HCT116 (cell line): ENCODE measurements around the gene PLA2G15. TPM values are rescaled to one million over a fixed set of nuclear protein-coding genes. Genes with fewer than 3 reads are reported as not detected.

Experiments used
- ATAC-seq: fragments of 200-7000 bp; cut with Tn5 transposase; 2 replicates; pipeline ENCODE4 v1.9.1; 2020; ENCODE audit warnings: mild to moderate bottlenecking, moderate library complexity
- BruUV-seq: library from RNA; stranded (reverse); fragments of 400-500 nt; replicated peaks from 2 replicates; lab custom pipeline; 2021; lab: Mats Ljungman, UMichigan
- CTCF ChIA-PET: fragments of 300-600 bp; sonication (Branson Sonifier 250); formaldehyde crosslinking; loops from one replicate; lab custom pipeline; 2021; ENCODE audit warnings: antibody characterized with exemption; lab: Charles Lee
- POLR2A ChIA-PET: fragments of 300-600, 350-600 bp; sonication (Branson Sonifier 250); formaldehyde crosslinking; loops from one replicate; lab custom pipeline; 2021; ENCODE audit warnings: antibody characterized with exemption; lab: Charles Lee
- RAD21 ChIA-PET, 2 experiments: fragments of 300-600 bp; sonication (Branson Sonifier 250); formaldehyde crosslinking; loops; one replicate each; lab custom pipeline; 2023; ENCODE audit warnings: low total read pairs in 2 of 2; ENCODE audit not compliant: uncharacterized antibody in 2 of 2, unreplicated experiment in 2 of 2, low non-redundant PET in 1 of 2; lab: Charles Lee
- DNase-seq: peaks from one replicate; pipeline ENCODE4 v3.0.0-alpha.2; 2010; ENCODE audit warnings: low read depth, low spot score
- H2AFZ ChIP-seq: fragments of 200-600 bp; shearing (Covaris generic), sonication (generic); 2 replicates; pipeline ENCODE4 v1.6.1; 2017; ENCODE audit warnings: low read depth, mixed run types, mixed read lengths, antibody characterized with exemption, low read length; ENCODE audit not compliant: poor library complexity, severe bottlenecking
- H3K27ac ChIP-seq: 2 replicates; pipeline ENCODE4 v1.5.1; 2012; ENCODE audit warnings: low read depth, low read length
- H3K27me3 ChIP-seq: fragments of 200-600 bp; sonication (generic); 2 replicates; pipeline ENCODE4 v1.6.1; 2016; ENCODE audit warnings: mixed run types, low read length, mixed read lengths; ENCODE audit not compliant: insufficient read depth
- H3K36me3 ChIP-seq, 2 experiments: fragments of 200-500 bp in 1 of 2; fragments of 200-600 bp in 1 of 2; sonication (Bioruptor generic) in 1 of 2; sonication (generic) in 1 of 2; 2 replicates each; pipeline versions ENCODE4 v1.5.1 to v1.6.1; 2014 to 2016; ENCODE audit warnings: low read length in 2 of 2, inconsistent platforms in 1 of 2, mixed read lengths in 1 of 2, mixed run types in 1 of 2; ENCODE audit not compliant: insufficient read depth in 2 of 2, control insufficient read depth in 1 of 2
- H3K4me1 ChIP-seq, 2 experiments: fragments of 200-600 bp in 1 of 2; sonication (generic) in 1 of 2; 2 replicates each; pipeline versions ENCODE4 v1.5.1 to v1.6.1; 2012 to 2017; ENCODE audit warnings: low read length in 2 of 2, inconsistent platforms in 1 of 2, mild to moderate bottlenecking in 1 of 2, mixed read lengths in 1 of 2, mixed run types in 1 of 2, moderate library complexity in 1 of 2; ENCODE audit not compliant: insufficient read depth in 2 of 2, control insufficient read depth in 1 of 2
- H3K4me2 ChIP-seq: fragments of 200-600 bp; sonication (generic); 2 replicates; pipeline ENCODE4 v1.6.1; 2017; ENCODE audit warnings: mixed run types, low read length, mixed read lengths
- H3K4me3 ChIP-seq, 2 experiments: fragments of 200-600 bp in 1 of 2; sonication (generic) in 1 of 2; replicated peaks in 1 of 2; 2 replicates each; pipeline ENCODE4 v1.5.1; 2011 to 2016; ENCODE audit warnings: low read length in 2 of 2, control low read depth in 1 of 2, low read depth in 1 of 2, mild to moderate bottlenecking in 1 of 2, mixed read lengths in 1 of 2, mixed run types in 1 of 2
- H3K79me2 ChIP-seq: fragments of 200-600 bp; sonication (generic); 2 replicates; pipeline ENCODE4 v1.6.1; 2017; ENCODE audit warnings: mild to moderate bottlenecking, mixed run types, low read length, moderate library complexity, mixed read lengths; ENCODE audit not compliant: insufficient read depth
- H3K9ac ChIP-seq: fragments of 200-600 bp; sonication (generic); 2 replicates; pipeline ENCODE4 v1.6.1; 2016; ENCODE audit warnings: low read length, mixed read lengths
- H3K9me2 ChIP-seq: fragments of 200-600 bp; sonication (generic), shearing (Covaris generic); 2 replicates; pipeline ENCODE4 v1.6.1; 2017; ENCODE audit warnings: mixed run types, mild to moderate bottlenecking, moderate library complexity; ENCODE audit not compliant: insufficient read depth
- H3K9me3 ChIP-seq, 2 experiments: fragments of 200-500 bp in 1 of 2; fragments of 200-600 bp in 1 of 2; sonication (Bioruptor generic) in 1 of 2; sonication (generic) in 1 of 2; 2 replicates each; pipeline ENCODE4 v1.6.1; 2014 to 2017; ENCODE audit warnings: low read length in 2 of 2, mixed read lengths in 2 of 2, inconsistent platforms in 1 of 2, low read depth in 1 of 2, mild to moderate bottlenecking in 1 of 2, mixed run types in 1 of 2, moderate library complexity in 1 of 2; ENCODE audit not compliant: control insufficient read depth in 1 of 2, insufficient read depth in 1 of 2
- H4K20me1 ChIP-seq: fragments of 200-600 bp; sonication (generic), shearing (Covaris generic); 2 replicates; pipeline ENCODE4 v1.6.1; 2017; ENCODE audit warnings: mixed run types, mild to moderate bottlenecking, moderate library complexity; ENCODE audit not compliant: insufficient read depth
- ATF3 ChIP-seq: IDR thresholded peaks from 2 replicates; pipeline ENCODE4 v1.6.1; 2012
- CBX3 ChIP-seq: IDR thresholded peaks from 2 replicates; pipeline ENCODE4 v1.6.1; 2012; ENCODE audit warnings: low read depth
- CEBPB ChIP-seq: IDR thresholded peaks from 2 replicates; pipeline ENCODE4 v1.6.1; 2012; ENCODE audit warnings: low read depth
- CTCF ChIP-seq, 3 experiments: fragments of 200-600 bp in 1 of 3; sonication (generic) in 1 of 3; IDR thresholded peaks in 2 of 3; conservative IDR thresholded peaks in 1 of 3; 2 replicates each; pipeline ENCODE4 v1.5.1; 2012 to 2017; ENCODE audit warnings: low read depth in 2 of 3, low read length in 2 of 3, antibody characterized with exemption in 1 of 3, borderline replicate concordance in 1 of 3, control low read depth in 1 of 3, mild to moderate bottlenecking in 1 of 3, mixed read lengths in 1 of 3, mixed run types in 1 of 3, moderate library complexity in 1 of 3; ENCODE audit not compliant: insufficient read depth in 1 of 3
- EGR1 ChIP-seq: IDR thresholded peaks from 2 replicates; pipeline ENCODE4 v1.6.1; 2012; ENCODE audit warnings: low read depth
- ELF1 ChIP-seq: IDR thresholded peaks from 2 replicates; pipeline ENCODE4 v1.6.1; 2012; ENCODE audit warnings: low read depth, borderline replicate concordance
- FOSL1 ChIP-seq: IDR thresholded peaks from 2 replicates; pipeline ENCODE4 v1.6.1; 2012; ENCODE audit warnings: low read depth
- MAX ChIP-seq: IDR thresholded peaks from 2 replicates; pipeline ENCODE4 v1.6.1; 2012
- POLR2A ChIP-seq: IDR thresholded peaks from 2 replicates; pipeline ENCODE4 v1.7.0; 2011; ENCODE audit warnings: borderline replicate concordance; ENCODE audit not compliant: insufficient read depth, insufficient read length; ENCODE audit errors: extremely low read depth
- POLR2AphosphoS5 ChIP-seq: IDR thresholded peaks from 2 replicates; pipeline ENCODE4 v1.6.1; 2011; ENCODE audit warnings: mild to moderate bottlenecking, low read depth, low read length, moderate library complexity
- REST ChIP-seq: IDR thresholded peaks from 2 replicates; pipeline ENCODE4 v1.6.1; 2012; ENCODE audit warnings: low read depth
- SP1 ChIP-seq: IDR thresholded peaks from 2 replicates; pipeline ENCODE4 v1.6.1; 2012; ENCODE audit warnings: low read depth
- SRF ChIP-seq: IDR thresholded peaks from 2 replicates; pipeline ENCODE4 v1.6.1; 2012; ENCODE audit warnings: low read depth
- TCF7L2 ChIP-seq: IDR thresholded peaks from 2 replicates; pipeline ENCODE4 v1.7.0; 2011; ENCODE audit warnings: borderline replicate concordance, inconsistent platforms; ENCODE audit not compliant: insufficient read depth, insufficient read length; ENCODE audit errors: extremely low read depth
- YY1 ChIP-seq: IDR thresholded peaks from 2 replicates; pipeline ENCODE4 v1.6.1; 2011; ENCODE audit warnings: low read length, low read depth, moderate library complexity, mild to moderate bottlenecking; ENCODE audit not compliant: insufficient replicate concordance; ENCODE audit errors: extremely low read depth
- ZBTB33 ChIP-seq: IDR thresholded peaks from 2 replicates; pipeline ENCODE4 v1.6.1; 2011; ENCODE audit warnings: mild to moderate bottlenecking, low read length, moderate library complexity; ENCODE audit not compliant: insufficient replicate concordance; ENCODE audit errors: extremely low read depth
- ZNF274 ChIP-seq: fragments of 200-500 bp; sonication (Bioruptor generic); IDR thresholded peaks from 2 replicates; pipeline ENCODE4 v1.6.1; 2014; ENCODE audit warnings: mild to moderate bottlenecking, low read depth, low read length, inconsistent platforms
- intact Hi-C: fragments of 100-400 bp; cut with micrococcal nuclease; formaldehyde crosslinking; loops from 2 replicates; pipeline ENCODE4 v1.10.0; 2022
- total RNA-seq: library from RNA; stranded (reverse); gene quantifications from one replicate; pipeline ENCODE4 v1.2.1, GENCODE V29; 2021; ENCODE audit not compliant: unreplicated experiment

PLA2G15 gene
- total RNA-seq, 1 experiment from 2014 or later = 7.5 TPM

GRCh38 chr16:68279726-68280558 is 34.8 kb downstream of the PLA2G15 start:
- Histone ChIP-seq H3K9ac (no peak overlapping the region), H3K4me2 (no peak overlapping the region), H3K27ac (no peak overlapping the region), H3K79me2 (peaks cover 54% of the 10 kb centered on the region), H3K27me3 (no peaks in the 10 kb centered on the region), H4K20me1 (no peaks in the 10 kb centered on the region), H2AFZ (no peak overlapping the region), H3K4me1 (no peaks in the 10 kb centered on the region), H3K4me3 (no peak overlapping the region), H3K36me3 (peaks cover 0 to 13% of the 10 kb centered on the region in 2 experiments; a peak in 2 of 4 replicates), H3K9me3 (no peaks in the 10 kb centered on the region), H3K9me2 (no peaks in the 10 kb centered on the region)
- intact Hi-C loops = no loop called here
- POLR2A ChIA-PET = no interaction called here
- no TSS peak for BruUV-seq
- CTCF ChIA-PET = interaction anchor here (2.3 kb wide), 1 partner anchor 16 kb away, joined by 10 read pairs; the partner anchor contains the start of gene SLC7A6
- TF ChIP-seq ZNF274 (no peak), TCF7L2 (no peak), CEBPB (no peak), ELF1 (no peak), POLR2A (no peak), YY1 (no peak), ATF3 (no peak), EGR1 (no peak), REST (no peak), SP1 (no peak), SRF (no peak), ZBTB33 (no peak), CBX3 (no peak), CTCF (IDR thresholded peaks at IDR 0.05 in 2 of 3, conservative IDR thresholded peaks at IDR 0.05 in 1 of 3; ENCODE audit: borderline replicate concordance in 1 of 3, insufficient read depth in 1 of 3, low read depth in 2 of 3, low read length in 2 of 3) (no peak), FOSL1 (no peak), POLR2AphosphoS5 (no peak), MAX (no peak)
- RAD21 ChIA-PET = no interaction called here
- DNase-seq = no peak
- ATAC-seq = no peak
